Tibial nerve (tissue), 4 donors: ENCODE results near the gene CMPK2. TPM values are rescaled to one million over a fixed set of nuclear protein-coding genes. Genes with fewer than 3 reads are reported as not detected.

ENCODE experiments used
- DNase-seq, 2 donors: peaks; one replicate each; pipeline ENCODE4 v3.0.0-alpha.2; 2019; ENCODE audit warnings: low spot score in 2 of 2
- H3K27ac ChIP-seq, 4 donors: fragments of 200-600 bp; sonication (generic) in 3 of 4; one replicate each; pipeline ENCODE4 v1.5.1; 2017 to 2019; ENCODE audit warnings: mild to moderate bottlenecking in 1 of 4
- H3K27me3 ChIP-seq, 2 donors: fragments of 200-600 bp; sonication (generic) in 1 of 2; one replicate each; pipeline versions ENCODE4 v1.5.1 to v1.6.0; 2017 to 2019
- H3K36me3 ChIP-seq, 3 donors: fragments of 200-600 bp; sonication (generic); one replicate each; pipeline ENCODE4 v1.5.1; 2018 to 2019
- H3K4me1 ChIP-seq, 4 donors: fragments of 200-600 bp; sonication (generic) in 3 of 4; one replicate each; pipeline ENCODE4 v1.5.1; 2017 to 2019
- H3K4me3 ChIP-seq, 4 donors: fragments of 200-600 bp; sonication (generic) in 3 of 4; one replicate each; pipeline ENCODE4 v1.5.1; 2017 to 2019; ENCODE audit warnings: mild to moderate bottlenecking in 1 of 4, moderate library complexity in 1 of 4
- H3K9me3 ChIP-seq, 4 donors: fragments of 200-600 bp; sonication (generic) in 3 of 4; one replicate each; pipeline ENCODE4 v1.5.1; 2017 to 2019
- EP300 ChIP-seq, 2 donors: sonication (generic); formaldehyde crosslinking; IDR thresholded peaks; one replicate each; pipeline ENCODE4 v1.6.1; 2017; ENCODE audit warnings: antibody characterized with exemption in 2 of 2, mild to moderate bottlenecking in 1 of 2
- POLR2A ChIP-seq, 2 donors: fragments of 450-650 bp; IDR thresholded peaks; one replicate each; pipeline ENCODE4 v1.6.1; 2017; ENCODE audit warnings: antibody characterized with exemption in 2 of 2, mild to moderate bottlenecking in 2 of 2, moderate library complexity in 2 of 2
- WGBS, 2 donors: methylation state at CpG; one replicate each; pipeline ENCODE4 v1.1.5; 2018; 5-methylcytosine and 5-hydroxymethylcytosine counted together
- total RNA-seq, 4 donors: library from RNA; depleted of rRNA; stranded (reverse); fragments of >200 nt; gene quantifications; one replicate each; pipeline ENCODE4 v1.1.0, GENCODE V29; 2016
- TF ChIP-seq, protein P1 (sequence below), 5 experiments: fragments of 200-600 bp in 3 of 5; fragments of 450-650 bp in 2 of 5; sonication (generic) in 3 of 5; IDR thresholded peaks; one replicate each; pipeline ENCODE4 v1.5.1; 2016 to 2019; ENCODE audit warnings: antibody characterized with exemption in 5 of 5, mild to moderate bottlenecking in 3 of 5, moderate library complexity in 2 of 5

CMPK2 gene
- total RNA-seq, 4 donors from 2014 or later = 4.5 to 11.4 (median 7.4) TPM

DNA sequence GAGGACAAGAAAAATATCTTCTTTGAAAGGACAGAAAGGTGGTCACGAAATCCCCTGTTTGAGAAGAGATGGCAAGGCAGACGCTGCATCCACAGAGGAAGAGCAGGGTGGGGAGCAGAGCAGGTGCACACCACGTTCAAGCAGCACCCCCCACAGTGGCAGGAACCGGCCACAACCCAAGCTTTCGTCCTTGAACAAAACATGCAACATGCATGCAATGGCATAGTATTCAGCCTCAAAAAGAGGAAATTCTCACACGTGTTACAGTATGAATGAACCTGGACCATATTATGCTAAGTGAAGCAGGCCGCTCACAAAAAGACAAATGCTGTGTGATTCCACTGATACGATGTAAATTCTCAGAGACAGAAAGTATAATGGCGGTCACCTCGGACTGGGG, 51.4 kb downstream of the CMPK2 start:
- DNase-seq = no peak
- H3K36me3 ChIP-seq = no peaks in the 10 kb centered on the region
- H3K27me3 ChIP-seq = no peaks in the 10 kb centered on the region
- WGBS, 2 donors = 88% methylated on average over 10 of the region's 10 CpGs
- TF ChIP-seq, protein P1, sequence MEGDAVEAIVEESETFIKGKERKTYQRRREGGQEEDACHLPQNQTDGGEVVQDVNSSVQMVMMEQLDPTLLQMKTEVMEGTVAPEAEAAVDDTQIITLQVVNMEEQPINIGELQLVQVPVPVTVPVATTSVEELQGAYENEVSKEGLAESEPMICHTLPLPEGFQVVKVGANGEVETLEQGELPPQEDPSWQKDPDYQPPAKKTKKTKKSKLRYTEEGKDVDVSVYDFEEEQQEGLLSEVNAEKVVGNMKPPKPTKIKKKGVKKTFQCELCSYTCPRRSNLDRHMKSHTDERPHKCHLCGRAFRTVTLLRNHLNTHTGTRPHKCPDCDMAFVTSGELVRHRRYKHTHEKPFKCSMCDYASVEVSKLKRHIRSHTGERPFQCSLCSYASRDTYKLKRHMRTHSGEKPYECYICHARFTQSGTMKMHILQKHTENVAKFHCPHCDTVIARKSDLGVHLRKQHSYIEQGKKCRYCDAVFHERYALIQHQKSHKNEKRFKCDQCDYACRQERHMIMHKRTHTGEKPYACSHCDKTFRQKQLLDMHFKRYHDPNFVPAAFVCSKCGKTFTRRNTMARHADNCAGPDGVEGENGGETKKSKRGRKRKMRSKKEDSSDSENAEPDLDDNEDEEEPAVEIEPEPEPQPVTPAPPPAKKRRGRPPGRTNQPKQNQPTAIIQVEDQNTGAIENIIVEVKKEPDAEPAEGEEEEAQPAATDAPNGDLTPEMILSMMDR (IDR thresholded peaks at IDR 0.05) = no peak
- no peak for TF ChIP-seq EP300 (IDR thresholded peaks at IDR 0.05)
- no peak for TF ChIP-seq POLR2A (IDR thresholded peaks at IDR 0.05)
- no peak overlapping the region for H3K4me3 ChIP-seq
- no peaks in the 10 kb centered on the region for H3K4me1 ChIP-seq
- H3K27ac ChIP-seq = no peak overlapping the region
- no peaks in the 10 kb centered on the region for H3K9me3 ChIP-seq

DNA sequence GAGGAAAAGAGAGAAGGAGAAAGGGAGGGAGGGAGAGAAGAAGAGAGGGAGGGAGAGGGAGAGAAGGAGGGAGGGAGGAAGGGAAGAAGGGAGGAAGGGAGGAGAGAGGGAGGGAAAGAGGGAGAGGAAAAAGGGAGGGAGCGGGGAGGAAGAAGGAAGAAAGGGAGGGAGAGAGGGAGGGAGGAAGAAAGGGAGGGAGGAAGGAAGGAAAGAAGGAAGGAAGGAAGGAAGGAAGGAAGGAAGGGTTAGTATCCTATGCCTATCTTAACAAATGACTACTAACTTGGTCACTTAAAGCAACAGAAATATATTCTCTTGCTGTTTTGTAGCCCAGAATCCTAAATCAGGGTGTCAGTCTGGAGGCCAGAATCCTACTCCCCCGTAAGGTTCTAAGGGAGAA, 52.1 kb downstream of the CMPK2 start:
- 92 to 95% methylated on average over 2 of the region's 2 CpGs for WGBS, 2 donors
- Histone ChIP-seq H3K36me3 (no peaks in the 10 kb centered on the region), H3K27ac (no peak overlapping the region), H3K4me3 (no peak overlapping the region), H3K27me3 (no peaks in the 10 kb centered on the region), H3K4me1 (no peaks in the 10 kb centered on the region), H3K9me3 (no peaks in the 10 kb centered on the region)
- no peak for DNase-seq
- TF ChIP-seq EP300 (IDR thresholded peaks at IDR 0.05) (no peak), POLR2A (IDR thresholded peaks at IDR 0.05) (no peak)
- TF ChIP-seq, protein P1 (IDR thresholded peaks at IDR 0.05) = no peak

DNA sequence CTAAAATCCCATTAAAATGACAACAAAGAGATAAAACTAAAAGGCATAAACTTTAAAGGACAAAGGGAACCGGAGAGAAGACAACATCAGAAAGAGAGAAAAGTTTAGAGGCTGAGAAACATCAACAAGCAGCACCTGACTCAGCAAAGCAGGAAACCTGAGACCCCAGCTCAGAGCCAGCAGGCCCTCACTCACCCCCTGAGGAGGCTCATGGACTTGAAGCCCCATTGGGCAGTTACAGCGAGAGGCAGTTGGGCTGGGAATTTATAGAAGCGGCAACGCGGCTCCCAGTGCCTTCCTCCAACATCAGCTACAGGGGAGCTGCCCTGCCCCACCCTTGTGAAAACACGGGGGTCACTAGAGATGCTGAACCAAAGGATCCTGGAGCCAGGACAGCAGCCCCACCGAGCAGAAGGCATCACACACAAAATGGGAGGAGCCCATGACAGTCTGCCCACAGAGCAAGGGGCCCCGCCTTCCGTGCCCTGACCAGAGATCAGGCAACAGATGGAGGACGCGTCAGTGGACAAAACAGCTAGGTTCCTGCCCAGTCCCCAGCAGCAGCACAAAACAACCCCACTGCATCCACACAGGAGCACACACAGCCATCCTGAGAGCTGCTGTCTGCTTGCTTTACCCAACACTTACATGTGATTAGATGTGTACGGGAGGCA, 52.7 kb downstream of the CMPK2 start:
- no peaks in the 10 kb centered on the region for H3K36me3 ChIP-seq
- H3K27ac ChIP-seq = no peak overlapping the region
- 64 to 69% methylated on average over 12 of the region's 12 CpGs for WGBS, 2 donors
- DNase-seq = no peak
- no peak overlapping the region for H3K4me3 ChIP-seq
- no peaks in the 10 kb centered on the region for H3K27me3 ChIP-seq
- H3K9me3 ChIP-seq = no peaks in the 10 kb centered on the region
- TF ChIP-seq POLR2A (IDR thresholded peaks at IDR 0.05) = no peak
- TF ChIP-seq, protein P1 (IDR thresholded peaks at IDR 0.05) = no peak
- TF ChIP-seq EP300 (IDR thresholded peaks at IDR 0.05) = no peak
- no peaks in the 10 kb centered on the region for H3K4me1 ChIP-seq

DNA sequence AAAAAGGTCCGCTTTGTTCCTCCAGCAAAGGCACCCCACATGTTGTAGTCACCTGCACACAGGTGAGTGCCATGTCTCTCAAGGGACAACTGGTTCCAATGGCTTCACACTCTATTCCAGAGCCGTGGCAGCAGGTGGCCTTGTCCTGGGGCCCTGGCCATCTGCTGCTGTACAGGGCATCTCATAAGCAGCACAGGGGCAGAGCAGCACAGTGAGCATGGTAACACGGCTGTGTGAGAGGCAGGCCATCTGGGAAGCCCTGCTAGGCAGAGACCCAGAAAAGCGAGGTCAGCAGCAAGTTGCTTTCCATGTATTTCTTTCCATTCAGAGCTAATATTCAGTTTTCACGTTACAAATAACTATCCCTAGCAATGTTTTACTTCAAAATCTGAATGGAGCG, 54.7 kb downstream of the CMPK2 start:
- no peak for DNase-seq
- TF ChIP-seq, protein P1 (IDR thresholded peaks at IDR 0.05) = no peak
- TF ChIP-seq EP300 (IDR thresholded peaks at IDR 0.05) (no peak), POLR2A (IDR thresholded peaks at IDR 0.05) (no peak)
- H3K27me3 ChIP-seq = no peaks in the 10 kb centered on the region
- WGBS, 2 donors = 83 to 87% methylated on average over 6 of the region's 6 CpGs
- no peaks in the 10 kb centered on the region for H3K4me1 ChIP-seq
- H3K4me3 ChIP-seq = no peak overlapping the region
- H3K9me3 ChIP-seq = no peaks in the 10 kb centered on the region
- H3K36me3 ChIP-seq = no peaks in the 10 kb centered on the region
- no peak overlapping the region for H3K27ac ChIP-seq

DNA sequence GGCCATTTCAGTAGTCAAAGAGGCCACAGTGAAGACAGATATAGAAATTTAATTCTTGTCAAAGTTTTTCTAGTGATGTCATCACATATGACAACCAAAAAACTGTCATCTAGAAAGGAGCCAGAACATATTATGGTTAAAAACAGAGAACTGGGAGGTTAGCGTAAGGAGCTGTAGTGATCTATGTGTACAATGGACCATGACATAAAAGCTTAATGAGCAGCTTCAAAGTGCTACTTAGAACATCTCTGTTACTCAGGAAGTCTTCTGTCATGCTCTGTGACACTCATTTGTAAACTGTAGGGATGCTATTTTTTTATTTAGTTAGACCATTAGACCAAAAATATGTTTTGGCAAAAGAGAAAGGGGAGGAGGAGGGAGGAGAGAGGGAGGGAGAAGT, 57.3 kb downstream of the CMPK2 start:
- Histone ChIP-seq H3K9me3 (no peaks in the 10 kb centered on the region), H3K4me3 (no peak overlapping the region), H3K27me3 (no peaks in the 10 kb centered on the region), H3K4me1 (no peaks in the 10 kb centered on the region), H3K36me3 (no peaks in the 10 kb centered on the region), H3K27ac (no peak overlapping the region)
- no peak for DNase-seq
- TF ChIP-seq POLR2A (IDR thresholded peaks at IDR 0.05) (no peak), EP300 (IDR thresholded peaks at IDR 0.05) (no peak)
- TF ChIP-seq, protein P1 (IDR thresholded peaks at IDR 0.05) = no peak
- 89 to 90% methylated on average over 1 of the region's 1 CpG for WGBS, 2 donors
